ENCODE data around the gene ROS1.
A peak's percentile ranks its signal among the peaks of the same experiment; 100 is the strongest.
"Not testable (repeated sequence)": the region's sequence is repeated elsewhere in the genome, so short reads cannot be mapped to it uniquely, and the experiment has no call there.

The ROS1 gene

GRCh38 chr6:117425431-117426153 is at the start of gene ROS1:
Gene ROS1 (minus strand): TSS chr6:117425942. CDS start chr6:117425656, 286 bp downstream.
- DNase-seq (ENCODE audit: low read depth): no peak

DNA sequence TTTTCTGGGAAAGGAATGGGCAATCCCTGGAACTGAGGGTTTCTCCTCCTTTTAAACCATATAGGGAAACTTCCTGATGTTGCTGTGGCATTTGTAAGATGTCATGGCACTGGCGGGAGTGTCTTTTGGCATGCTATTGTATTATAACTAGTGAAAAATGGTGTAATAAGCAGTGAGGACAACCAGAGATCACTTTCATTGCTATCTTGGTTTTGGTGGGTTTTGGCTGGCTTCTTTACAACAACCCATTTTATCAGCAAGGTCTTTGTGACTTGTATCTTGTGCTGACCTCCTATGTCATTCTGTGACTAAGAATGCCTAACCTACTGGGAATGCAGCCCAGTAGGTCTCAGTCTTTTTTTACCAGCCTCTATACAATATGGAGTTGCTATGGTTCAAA is 47.7 kb upstream of the ROS1 start:
- no peak for DNase-seq (ENCODE audit: low read depth)

DNA sequence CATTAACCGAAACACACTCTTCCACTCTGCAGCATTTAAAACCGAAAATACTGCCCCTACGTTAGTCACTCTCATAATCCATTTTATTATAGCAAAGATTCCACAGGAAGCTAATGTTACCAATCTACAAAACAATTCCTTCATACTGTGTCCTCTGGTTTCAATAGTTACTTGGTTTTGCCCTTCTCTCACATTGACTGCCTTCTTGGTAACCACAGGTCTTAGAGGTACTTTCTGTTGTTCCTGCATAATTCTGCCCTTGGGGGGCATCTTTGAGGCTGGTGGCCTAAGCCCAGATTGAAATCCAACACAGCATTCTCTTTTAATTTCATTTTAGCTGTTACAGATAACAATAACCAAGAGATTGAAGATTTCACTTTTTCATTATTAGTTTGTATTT is 46.9 kb upstream of the ROS1 start:
- DNase-seq (ENCODE audit: low read depth): no peak

DNA sequence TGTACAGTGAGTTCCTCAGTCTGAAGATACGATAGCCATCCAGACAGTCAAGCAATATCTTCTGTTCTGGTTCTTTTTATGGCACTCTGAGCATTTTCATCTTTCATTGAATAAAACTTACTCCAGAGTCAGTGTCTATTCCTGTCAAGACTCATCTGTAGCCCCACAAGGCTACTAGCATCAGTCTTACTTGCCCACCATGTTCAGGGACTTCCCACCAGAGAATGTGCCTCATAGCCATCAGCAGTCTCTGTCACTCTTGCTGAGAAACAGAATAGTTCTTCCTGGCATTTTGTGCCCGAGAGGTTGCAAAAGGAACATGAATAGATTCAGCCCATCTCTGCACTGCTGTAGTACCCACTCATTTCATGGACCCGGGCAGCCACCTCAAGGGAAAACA is 44.0 kb upstream of the ROS1 start:
- no peak for DNase-seq (ENCODE audit: low read depth)

DNA sequence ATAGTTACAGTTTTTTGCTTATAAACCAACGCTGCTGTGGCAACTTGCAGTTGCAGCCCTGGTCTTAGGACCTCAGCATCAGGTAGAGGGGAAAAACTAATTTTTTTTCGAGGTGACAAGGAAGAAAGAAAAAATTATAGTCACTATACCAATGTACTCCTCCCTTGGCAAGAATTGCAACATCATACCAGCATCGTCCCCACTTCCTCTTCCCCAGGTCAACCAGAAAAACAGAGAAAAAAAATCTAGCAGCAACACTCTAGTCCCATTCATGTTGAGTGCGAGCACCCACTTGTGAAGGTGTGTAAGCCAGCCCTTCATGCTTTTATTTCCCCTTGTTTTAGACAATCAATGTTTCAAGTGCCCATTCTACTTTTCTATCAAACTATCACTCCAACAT is 43.6 kb upstream of the ROS1 start:
- DNase-seq (ENCODE audit: low read depth): no peak

DNA sequence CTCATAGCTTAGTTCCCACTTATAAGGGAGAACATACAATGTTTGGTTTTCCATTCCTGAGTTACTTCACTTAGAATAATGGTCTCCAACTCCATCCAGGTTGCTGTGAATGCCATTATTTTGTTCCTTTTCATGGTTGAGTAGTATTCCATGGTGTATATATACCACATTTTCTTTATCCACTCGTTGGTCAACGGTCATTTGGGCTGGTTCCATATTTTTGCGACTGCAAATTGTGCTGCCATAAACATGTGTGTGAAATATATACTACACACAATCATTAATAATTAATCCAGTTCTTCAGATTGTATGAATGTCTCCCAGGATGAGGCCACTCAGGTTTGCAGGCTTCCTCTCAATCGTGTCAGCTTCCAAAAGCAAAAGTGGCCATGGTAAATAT is 42.8 kb upstream of the ROS1 start:
- not testable (repeated sequence) for DNase-seq (ENCODE audit: low read depth)

- DNase-seq (ENCODE audit: low read depth): no peak
These were observed 42.1 kb upstream of the ROS1 start for GRCh38 chr6:117467876-117468275.

DNA sequence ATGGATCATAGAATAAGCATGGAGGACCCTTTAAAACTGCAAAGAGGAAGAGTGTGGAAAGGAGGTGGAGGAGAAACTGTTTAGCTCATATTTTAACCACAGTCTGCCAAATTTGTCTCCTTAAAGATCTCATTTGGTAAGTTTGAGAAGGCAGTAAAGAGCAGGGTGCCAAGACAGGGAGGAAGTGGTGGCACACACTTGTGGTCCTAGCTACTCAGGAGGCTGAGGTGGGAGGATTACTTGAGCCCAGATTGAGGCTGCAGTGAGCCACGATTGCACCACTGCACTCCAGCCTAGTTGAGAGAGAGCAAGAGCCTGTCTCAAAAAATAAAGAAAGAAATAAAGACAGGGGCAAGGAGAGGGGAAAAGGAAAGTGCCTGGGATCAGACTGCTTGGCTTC is 39.9 kb upstream of the ROS1 start:
- no peak for DNase-seq (ENCODE audit: low read depth)

DNA sequence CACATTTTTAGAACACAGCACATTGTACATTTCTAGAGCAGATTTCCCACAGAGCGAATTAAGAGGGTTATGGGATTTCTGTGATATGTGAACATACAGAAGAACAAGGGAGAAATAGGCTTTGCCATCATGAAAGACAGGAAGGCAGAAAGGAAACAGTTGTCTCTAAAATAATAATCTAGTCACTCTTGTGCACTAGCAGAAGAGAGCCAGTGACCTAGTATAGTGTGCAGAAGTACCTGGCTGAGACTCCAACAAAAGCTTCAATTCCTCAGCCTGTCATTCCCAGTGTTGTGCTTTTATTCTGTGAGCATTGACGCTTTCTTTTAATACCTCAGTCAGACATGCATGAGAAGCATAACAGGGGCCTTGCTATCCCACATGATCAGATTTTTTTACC is 39.0 kb upstream of the ROS1 start:
- no peak for DNase-seq (ENCODE audit: low read depth)

DNA sequence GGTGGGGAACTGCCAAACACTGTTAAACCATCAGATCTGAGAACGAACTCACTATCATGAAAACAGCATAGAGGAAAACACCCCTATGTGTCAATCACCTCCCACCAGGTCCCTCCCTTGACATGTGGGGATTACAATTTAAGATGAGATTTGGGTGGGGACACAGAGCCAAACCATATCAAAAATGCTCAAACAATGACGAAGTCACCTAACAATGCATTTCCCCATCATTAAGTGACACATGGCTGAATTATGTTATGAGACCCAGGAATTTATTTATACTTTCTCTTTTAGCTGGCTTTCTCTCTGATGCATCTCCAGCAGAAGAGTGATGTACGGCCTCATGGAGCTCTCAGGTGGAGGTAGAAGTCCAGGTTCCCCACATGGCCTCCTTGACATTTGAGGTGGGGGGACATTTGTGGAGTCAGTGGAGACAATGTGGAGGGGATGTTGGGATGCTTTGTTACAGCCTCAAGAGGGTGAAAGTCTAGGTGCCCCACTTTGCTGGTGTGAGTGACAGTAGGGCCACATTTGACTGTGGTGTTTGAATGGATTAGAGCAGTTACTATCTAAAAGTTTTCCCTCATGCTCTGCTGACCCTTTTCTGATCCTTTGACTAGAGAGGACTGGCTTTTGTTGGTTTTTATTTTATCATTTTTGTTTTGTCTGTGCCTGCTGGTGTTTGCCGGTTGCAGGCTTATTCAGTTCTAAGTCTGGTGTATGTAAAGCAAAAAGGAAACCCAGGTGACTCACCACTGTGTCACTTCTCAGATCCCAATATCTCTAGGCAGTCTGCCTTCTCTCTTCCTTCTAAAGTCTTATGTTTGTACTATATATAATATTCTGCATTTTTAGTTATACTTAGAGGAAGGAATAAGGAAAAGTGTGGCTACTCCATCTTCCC is 38.3 kb upstream of the ROS1 start:
- DNase-seq (ENCODE audit: low read depth): no peak

DNA sequence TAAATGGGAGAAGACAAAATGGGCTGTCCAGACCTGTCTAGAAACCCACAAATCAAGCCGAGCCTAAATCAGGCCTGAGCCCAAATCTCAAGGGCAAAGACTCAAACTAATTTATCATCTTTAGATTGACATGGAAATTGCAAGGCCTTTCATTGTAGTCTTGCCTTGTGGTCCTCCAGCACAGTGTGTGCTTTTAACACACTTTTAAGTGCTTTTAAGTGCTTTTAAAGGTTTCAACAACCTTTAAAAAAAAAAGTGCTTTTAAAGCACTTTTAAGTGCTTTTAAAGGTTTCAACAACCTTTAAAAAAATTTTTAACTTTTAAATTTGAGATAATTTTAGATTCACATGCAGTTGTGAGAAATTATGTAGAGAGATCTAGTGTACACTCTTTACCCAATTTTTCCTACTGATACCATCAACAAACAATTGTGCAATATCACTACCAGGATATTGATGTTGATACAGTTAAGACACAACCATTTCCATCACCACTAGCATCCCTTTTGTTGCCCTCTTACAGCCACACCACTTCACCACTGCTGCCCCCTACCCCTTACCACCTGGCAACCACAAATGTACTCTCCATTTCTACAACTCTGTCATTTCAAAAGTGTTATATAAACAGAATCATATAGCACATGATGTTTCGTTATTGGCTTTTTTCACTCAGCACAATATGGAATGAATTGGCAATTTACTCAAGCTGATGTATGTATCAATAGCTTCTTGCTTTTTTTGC is 33.6 kb upstream of the ROS1 start:
- DNase-seq (ENCODE audit: low read depth): no peak

- no peak for DNase-seq (ENCODE audit: low read depth)
These were observed 31.3 kb upstream of the ROS1 start for GRCh38 chr6:117456998-117457397.

DNA sequence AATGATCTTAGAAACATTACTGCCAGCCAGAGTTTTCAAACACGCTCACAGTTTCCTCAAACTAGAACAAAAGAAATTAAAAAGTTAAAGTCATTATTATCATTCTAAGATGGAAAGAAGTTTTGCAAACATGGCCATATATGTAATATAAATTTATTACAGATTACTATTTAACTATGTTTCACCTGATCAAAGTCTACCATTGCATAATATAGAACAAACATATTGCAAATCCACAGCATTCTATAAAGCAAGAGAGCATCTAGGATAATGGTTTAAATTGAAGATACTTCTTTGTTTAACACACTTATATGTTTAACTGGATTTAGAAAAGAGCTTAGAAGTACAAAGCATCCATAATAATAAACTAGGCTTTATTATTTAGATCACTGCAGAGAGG is 30.5 kb upstream of the ROS1 start:
- no peak for DNase-seq (ENCODE audit: low read depth)

GRCh38 chr6:117451671-117452070 is 25.9 kb upstream of the ROS1 start:
- no peak for DNase-seq (ENCODE audit: low read depth)

DNA sequence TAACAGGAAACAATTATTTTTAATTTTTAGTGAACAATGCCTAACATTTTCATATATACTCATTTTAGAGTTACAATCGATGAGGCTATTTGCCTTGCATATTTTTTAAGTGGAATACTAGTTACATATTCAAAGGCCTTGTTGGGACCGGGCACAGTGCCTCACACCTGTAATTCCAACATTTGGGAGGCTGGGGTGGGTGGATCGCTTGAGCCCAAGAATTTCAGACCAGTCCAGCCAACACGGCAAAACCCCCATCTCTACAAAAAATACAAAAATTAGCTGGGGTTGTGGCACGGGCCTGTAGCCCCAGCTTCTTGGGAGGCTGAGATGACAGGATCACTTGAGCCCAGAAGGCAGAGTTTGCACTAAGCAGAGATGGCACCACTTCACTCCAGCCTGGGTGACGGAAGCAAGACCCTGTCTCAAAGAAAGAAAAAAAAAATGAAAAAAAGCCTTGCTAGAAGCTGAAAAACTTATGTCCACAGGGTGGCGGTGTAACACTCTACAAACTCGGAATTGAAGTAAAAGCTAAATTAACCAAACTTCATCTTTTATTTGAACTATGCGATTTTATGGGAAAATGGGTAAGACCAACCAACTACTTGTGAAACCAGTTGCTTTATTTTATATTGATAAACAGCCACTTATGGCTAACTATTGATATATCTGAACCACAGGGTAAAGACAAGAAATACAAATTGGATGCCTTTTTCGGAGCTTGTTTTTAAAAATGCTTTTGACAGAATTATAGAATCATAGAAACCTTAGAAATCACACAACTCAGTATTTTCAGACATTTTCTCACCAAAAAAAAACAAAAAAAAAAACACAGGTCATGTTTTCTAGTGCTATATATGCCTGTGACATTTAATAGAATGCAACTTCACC is 24.1 kb upstream of the ROS1 start:
- DNase-seq (ENCODE audit: low read depth): peak; percentile 76

DNA sequence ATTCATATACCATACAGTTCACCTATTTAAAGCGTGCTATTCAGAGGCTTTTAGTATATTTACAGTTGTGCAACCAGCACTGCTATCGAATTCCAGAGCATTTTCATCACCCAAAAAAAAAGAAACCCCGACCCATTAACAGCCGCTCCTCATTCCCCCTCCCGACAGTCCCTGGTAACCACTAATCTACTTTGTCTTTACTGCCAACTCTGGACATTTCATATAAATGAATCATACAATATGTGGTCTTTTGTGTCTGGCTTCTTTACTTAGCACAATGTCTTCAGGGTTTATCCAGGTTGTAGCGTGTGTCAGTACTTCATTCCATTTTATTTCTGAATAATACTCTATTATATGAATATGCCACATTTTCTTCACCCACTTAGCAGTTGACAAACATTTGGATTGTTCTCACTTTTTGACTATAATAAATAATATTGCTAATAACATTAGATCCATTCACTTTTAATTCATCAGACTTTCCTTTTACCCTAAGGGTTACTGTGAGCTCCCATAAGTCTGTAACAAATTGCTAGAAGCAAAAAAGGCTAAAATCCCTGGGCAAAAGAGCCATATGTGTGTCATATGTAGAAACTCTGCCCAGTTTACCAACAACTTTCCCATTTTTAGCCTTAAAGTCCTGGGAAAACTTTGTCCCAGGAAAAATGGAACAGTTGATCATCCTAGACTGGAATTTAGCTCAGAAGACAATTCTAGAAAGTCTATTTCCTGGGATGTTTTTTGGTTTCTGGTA is 23.2 kb upstream of the ROS1 start:
- DNase-seq (ENCODE audit: low read depth): peak; percentile 82

DNA sequence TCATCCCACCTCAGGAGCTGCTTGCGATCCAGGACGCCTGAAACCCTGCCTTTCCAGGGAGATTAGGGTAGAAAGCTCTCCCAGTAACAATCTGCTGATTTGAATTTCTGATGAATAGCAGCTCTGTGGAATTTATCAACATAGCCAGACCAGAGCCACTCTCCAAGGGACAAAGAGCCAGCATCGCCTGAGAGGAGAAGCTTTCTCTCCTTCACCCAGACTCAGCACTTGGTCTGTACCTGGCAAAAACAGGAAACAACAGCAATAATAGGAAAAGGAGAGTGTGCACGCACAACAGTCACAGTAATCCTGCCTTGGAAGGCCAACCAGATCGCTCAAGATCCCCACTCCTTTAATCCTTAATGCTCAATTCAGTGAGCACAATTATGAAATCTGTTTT is 22.3 kb upstream of the ROS1 start:
- no peak for DNase-seq (ENCODE audit: low read depth)

DNA sequence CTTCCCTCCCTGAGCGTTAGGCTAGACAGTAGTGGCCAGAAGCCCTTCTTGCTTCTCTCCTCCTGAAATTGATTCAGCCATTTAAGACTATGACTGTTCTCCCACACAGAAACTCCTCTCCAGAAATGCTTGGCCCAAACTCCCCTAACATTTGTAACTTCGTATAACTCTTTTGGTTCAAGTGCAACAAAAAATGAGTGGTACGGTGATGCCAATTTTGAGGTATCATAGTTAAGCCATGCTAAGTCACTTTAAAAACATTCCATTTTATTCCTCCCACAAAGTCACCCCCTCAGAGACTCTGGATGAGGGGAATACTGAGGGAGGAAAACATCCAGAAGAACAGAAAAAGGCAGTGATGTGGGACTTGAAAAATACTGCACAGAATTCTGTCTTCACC is 21.1 kb upstream of the ROS1 start:
- no peak for DNase-seq (ENCODE audit: low read depth)

- peak; percentile 37 for DNase-seq (ENCODE audit: low read depth)
These were observed 18.9 kb upstream of the ROS1 start for GRCh38 chr6:117444600-117444999.

DNA sequence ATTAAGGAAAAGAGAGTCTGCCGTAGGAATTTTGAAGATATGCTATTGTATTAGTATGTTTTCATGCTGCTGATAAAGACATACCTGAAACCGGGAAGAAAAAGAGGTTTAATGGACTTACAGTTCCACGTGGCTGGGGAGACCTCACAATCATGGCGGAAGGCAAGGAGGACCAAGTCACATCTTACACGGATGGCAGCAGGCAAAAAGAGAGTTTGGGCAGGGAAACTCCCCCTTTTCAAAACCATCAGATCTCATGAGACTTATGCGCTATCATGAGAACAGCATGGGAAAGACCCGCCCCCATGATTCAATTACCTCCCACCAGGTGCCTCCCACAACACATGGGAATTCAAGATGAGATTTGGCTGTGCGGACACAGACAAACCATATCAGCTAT is 16.6 kb upstream of the ROS1 start:
- DNase-seq (ENCODE audit: low read depth): not testable (repeated sequence)

GRCh38 chr6:117441824-117442264 is 16.1 kb upstream of the ROS1 start:
- DNase-seq (ENCODE audit: low read depth): peak; percentile 56
